ENCODE data around the gene EXOC3L2.

Gene EXOC3L2

GRCh38 chr19:45169602-45170001, 75.6 kb downstream of the EXOC3L2 start:
- peak overlapping the region; percentile 96 for H3K27ac Mint-ChIP-seq
- no peak for ATAC-seq
- peaks cover 47% of the 10 kb centered on the region for H3K4me1 Mint-ChIP-seq
- H3K9me3 Mint-ChIP-seq, result no peaks in the 10 kb centered on the region
- no peak for DNase-seq (ENCODE audit: low spot score in 2 of 2)
- H3K4me3 Mint-ChIP-seq, result peak overlapping the region; percentile 65
- no peaks in the 10 kb centered on the region for H3K36me3 Mint-ChIP-seq

- peak overlapping the region; percentile 96 for H3K27ac Mint-ChIP-seq
- no peaks in the 10 kb centered on the region for H3K9me3 Mint-ChIP-seq
- DNase-seq (ENCODE audit: low spot score in 2 of 2) (no peak), ATAC-seq (no peak)
- H3K4me3 Mint-ChIP-seq, result no peak overlapping the region
- H3K4me1 Mint-ChIP-seq, result peaks cover 54% of the 10 kb centered on the region
- no peaks in the 10 kb centered on the region for H3K36me3 Mint-ChIP-seq
Measured at GRCh38 chr19:45168767-45169351, 76.3 kb downstream of the EXOC3L2 start.

GRCh38 chr19:45166723-45167252, 78.4 kb downstream of the EXOC3L2 start:
- H3K4me1 Mint-ChIP-seq, result peaks cover 48% of the 10 kb centered on the region
- H3K36me3 Mint-ChIP-seq, result no peaks in the 10 kb centered on the region
- H3K4me3 Mint-ChIP-seq, result no peak overlapping the region
- DNase-seq (ENCODE audit: low spot score in 2 of 2) (no peak), ATAC-seq (no peak)
- H3K9me3 Mint-ChIP-seq, result no peaks in the 10 kb centered on the region
- no peak overlapping the region for H3K27ac Mint-ChIP-seq

GRCh38 chr19:45164577-45165335, 80.5 kb downstream of the EXOC3L2 start:
- peak; percentile 86 for ATAC-seq
- Mint-ChIP-seq H3K4me3 (peak overlapping the region; percentile 41), H3K4me1 (peaks cover 27% of the 10 kb centered on the region), H3K36me3 (no peaks in the 10 kb centered on the region), H3K27ac (peak overlapping the region; percentile 85), H3K9me3 (no peaks in the 10 kb centered on the region)
- DNase-seq (ENCODE audit: low spot score in 2 of 2), result peak; percentile 43 to 77

GRCh38 chr19:45163751-45164460, 81.3 kb downstream of the EXOC3L2 start:
- ATAC-seq, result no peak
- Mint-ChIP-seq H3K27ac (peak overlapping the region; percentile 85), H3K36me3 (no peaks in the 10 kb centered on the region), H3K9me3 (no peaks in the 10 kb centered on the region), H3K4me1 (peaks cover 23% of the 10 kb centered on the region), H3K4me3 (peak overlapping the region; percentile 41)
- no peak for DNase-seq (ENCODE audit: low spot score in 2 of 2)

- Mint-ChIP-seq H3K27ac (peak overlapping the region; percentile 85), H3K36me3 (no peaks in the 10 kb centered on the region), H3K9me3 (no peaks in the 10 kb centered on the region), H3K4me3 (no peak overlapping the region), H3K4me1 (peaks cover 20% of the 10 kb centered on the region)
- ATAC-seq (no peak), DNase-seq (ENCODE audit: low spot score in 2 of 2) (no peak)
Measured at GRCh38 chr19:45163156-45163555, 82.1 kb downstream of the EXOC3L2 start.

- Mint-ChIP-seq H3K36me3 (no peaks in the 10 kb centered on the region), H3K4me3 (no peak overlapping the region), H3K4me1 (peaks cover 20% of the 10 kb centered on the region), H3K9me3 (no peaks in the 10 kb centered on the region), H3K27ac (peak overlapping the region; percentile 85)
- DNase-seq (ENCODE audit: low spot score in 2 of 2), result no peak
- no peak for ATAC-seq
Measured at GRCh38 chr19:45162608-45163143, 82.5 kb downstream of the EXOC3L2 start.
